ENCODE results near the gene CYBC1. TPM values are rescaled to one million over a fixed set of nuclear protein-coding genes. Genes with fewer than 3 reads are reported as not detected.
A peak's percentile ranks its signal among the peaks of the same experiment; 100 is the strongest.
"Not testable (repeated sequence)": the region's sequence is repeated elsewhere in the genome, so short reads cannot be mapped to it uniquely, and the experiment has no call there.

Gene CYBC1
- total and polyA plus RNA-seq, 8 donors: 35.9 to 196 (median 44.3) TPM

DNA sequence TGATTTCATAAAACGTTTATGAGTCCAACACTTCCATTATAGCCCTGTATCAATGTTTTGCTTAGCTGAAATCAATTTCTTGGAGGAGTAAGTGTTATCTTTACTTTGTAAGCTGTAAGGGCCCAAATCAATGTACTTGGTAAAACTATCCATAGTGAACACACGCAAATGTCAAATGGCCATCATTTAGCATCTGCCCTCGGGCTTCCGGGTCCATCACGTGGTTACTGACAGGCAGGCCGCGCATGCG, 7.3 kb upstream of the CYBC1 start:
- H3K4me1 ChIP-seq: peaks cover 22 to 61% (median 50%) of the 10 kb centered on the region in 4 donors
- peak overlapping the region; percentile 100 for H3K27ac ChIP-seq
- no peaks in the 10 kb centered on the region for H3K27me3 ChIP-seq
- H3K36me3 ChIP-seq: peaks cover 12 to 30% (median 29%) of the 10 kb centered on the region in 4 donors
- intact Hi-C loops (cut with DNase I; ENCODE audit: low total_unique reads): no loop called here
- peak overlapping the region; percentile 89 to 97 (median 92) for H3K4me3 ChIP-seq
- TF ChIP-seq, protein P1, sequence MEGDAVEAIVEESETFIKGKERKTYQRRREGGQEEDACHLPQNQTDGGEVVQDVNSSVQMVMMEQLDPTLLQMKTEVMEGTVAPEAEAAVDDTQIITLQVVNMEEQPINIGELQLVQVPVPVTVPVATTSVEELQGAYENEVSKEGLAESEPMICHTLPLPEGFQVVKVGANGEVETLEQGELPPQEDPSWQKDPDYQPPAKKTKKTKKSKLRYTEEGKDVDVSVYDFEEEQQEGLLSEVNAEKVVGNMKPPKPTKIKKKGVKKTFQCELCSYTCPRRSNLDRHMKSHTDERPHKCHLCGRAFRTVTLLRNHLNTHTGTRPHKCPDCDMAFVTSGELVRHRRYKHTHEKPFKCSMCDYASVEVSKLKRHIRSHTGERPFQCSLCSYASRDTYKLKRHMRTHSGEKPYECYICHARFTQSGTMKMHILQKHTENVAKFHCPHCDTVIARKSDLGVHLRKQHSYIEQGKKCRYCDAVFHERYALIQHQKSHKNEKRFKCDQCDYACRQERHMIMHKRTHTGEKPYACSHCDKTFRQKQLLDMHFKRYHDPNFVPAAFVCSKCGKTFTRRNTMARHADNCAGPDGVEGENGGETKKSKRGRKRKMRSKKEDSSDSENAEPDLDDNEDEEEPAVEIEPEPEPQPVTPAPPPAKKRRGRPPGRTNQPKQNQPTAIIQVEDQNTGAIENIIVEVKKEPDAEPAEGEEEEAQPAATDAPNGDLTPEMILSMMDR (IDR thresholded peaks at IDR 0.05): no peak
- peak in 1 of 3 donors; percentile 83 for TF ChIP-seq POLR2AphosphoS5 (IDR thresholded peaks at IDR 0.05)
- 0 to 2% (median 0%) methylated on average over 4 to 8 of the region's 8 CpGs for WGBS, 5 donors
- H3K9me3 ChIP-seq: no peaks in the 10 kb centered on the region
- DNase-seq: no peak

- H3K4me3 ChIP-seq: peak overlapping the region; percentile 89 to 97 (median 92)
- peaks cover 12 to 24% (median 24%) of the 10 kb centered on the region in 4 donors for H3K36me3 ChIP-seq
- no peaks in the 10 kb centered on the region for H3K27me3 ChIP-seq
- peaks cover 22 to 55% (median 46%) of the 10 kb centered on the region in 4 donors for H3K4me1 ChIP-seq
- H3K9me3 ChIP-seq: no peaks in the 10 kb centered on the region
- H3K27ac ChIP-seq: peak overlapping the region; percentile 82 to 100 (median 100)
- TF ChIP-seq POLR2AphosphoS5 (IDR thresholded peaks at IDR 0.05) (no peak), EP300 (IDR thresholded peaks at IDR 0.05) (no peak), POLR2A (IDR thresholded peaks at IDR 0.05) (no peak)
- TF ChIP-seq, protein P1 (IDR thresholded peaks at IDR 0.05): no peak
- intact Hi-C loops (cut with DNase I; ENCODE audit: low total_unique reads): no loop called here
- WGBS, 5 donors: 50 to 60% (median 54%) methylated on average over 10 of the region's 10 CpGs
- DNase-seq: no peak
Observed at GRCh38 chr17:82457073-82457928, 6.7 kb upstream of the CYBC1 start.

DNA sequence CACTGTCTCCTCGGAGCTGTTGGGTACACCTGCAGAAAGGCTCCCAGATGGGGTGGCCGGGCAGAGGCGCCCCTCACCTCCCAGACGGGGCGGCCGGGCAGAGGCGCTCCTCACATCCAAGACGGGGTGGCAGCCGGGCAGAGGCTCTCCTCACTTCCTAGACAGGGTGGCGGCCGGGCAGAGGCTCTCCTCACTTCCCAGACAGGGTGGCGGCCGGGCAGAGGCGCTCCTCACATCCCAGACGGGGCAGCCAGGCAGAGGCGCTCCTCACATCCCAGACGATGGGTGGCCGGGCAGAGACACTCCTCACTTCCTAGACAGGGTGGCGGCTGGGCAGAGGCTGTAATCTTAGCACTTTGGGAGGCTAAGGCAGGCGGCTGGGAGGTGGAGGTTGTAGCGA, 3.2 kb upstream of the CYBC1 start:
- DNase-seq; H3K27me3 ChIP-seq; H3K36me3 ChIP-seq; intact Hi-C loops (cut with DNase I; ENCODE audit: low total_unique reads); H3K4me3 ChIP-seq; H3K27ac ChIP-seq; H3K9me3 ChIP-seq: not testable (repeated sequence)
- H3K4me1 ChIP-seq: peaks cover 26 to 48% (median 35%) of the 10 kb centered on the region in 4 donors
- 94 to 98% (median 96%) methylated on average over 20 to 21 of the region's 21 CpGs for WGBS, 5 donors

- not testable (repeated sequence) for H3K9me3 ChIP-seq
Observed at GRCh38 chr17:82453151-82453550, 2.6 kb upstream of the CYBC1 start.

GRCh38 chr17:82452162-82452561, 1.6 kb upstream of the CYBC1 start:
- no peaks in the 10 kb centered on the region for H3K9me3 ChIP-seq
- intact Hi-C loops (cut with DNase I; ENCODE audit: low total_unique reads): no loop called here
- H3K4me1 ChIP-seq: peaks cover 20 to 51% (median 26%) of the 10 kb centered on the region in 4 donors
- H3K27me3 ChIP-seq: no peaks in the 10 kb centered on the region
- H3K27ac ChIP-seq: peak overlapping the region in 3 of 5 donors; percentile 93 to 97 (median 96)
- H3K4me3 ChIP-seq: no peak overlapping the region
- DNase-seq: no peak
- H3K36me3 ChIP-seq: peaks cover 0 to 8% (median 3%) of the 10 kb centered on the region in 4 donors
- TF ChIP-seq, protein P1 (IDR thresholded peaks at IDR 0.05): no peak
- TF ChIP-seq POLR2A (IDR thresholded peaks at IDR 0.05) (no peak), POLR2AphosphoS5 (IDR thresholded peaks at IDR 0.05) (no peak), EP300 (IDR thresholded peaks at IDR 0.05) (no peak)
- 73 to 89% (median 84%) methylated on average over 3 of the region's 3 CpGs for whole genome bisulfite sequencing, 5 donors

More at GRCh38 chr17:82453151-82453550, 2.6 kb upstream of the CYBC1 start:
- H3K27me3 ChIP-seq; H3K36me3 ChIP-seq; intact Hi-C loops (cut with DNase I; ENCODE audit: low total_unique reads); DNase-seq; H3K4me3 ChIP-seq; H3K27ac ChIP-seq: not testable (repeated sequence)
- peaks cover 26 to 49% (median 34%) of the 10 kb centered on the region in 4 donors for H3K4me1 ChIP-seq
- WGBS, 5 donors: 79 to 87% (median 86%) methylated on average over 7 of the region's 7 CpGs
